ENCODE data around the gene GTF3A.

GTF3A gene

DNA sequence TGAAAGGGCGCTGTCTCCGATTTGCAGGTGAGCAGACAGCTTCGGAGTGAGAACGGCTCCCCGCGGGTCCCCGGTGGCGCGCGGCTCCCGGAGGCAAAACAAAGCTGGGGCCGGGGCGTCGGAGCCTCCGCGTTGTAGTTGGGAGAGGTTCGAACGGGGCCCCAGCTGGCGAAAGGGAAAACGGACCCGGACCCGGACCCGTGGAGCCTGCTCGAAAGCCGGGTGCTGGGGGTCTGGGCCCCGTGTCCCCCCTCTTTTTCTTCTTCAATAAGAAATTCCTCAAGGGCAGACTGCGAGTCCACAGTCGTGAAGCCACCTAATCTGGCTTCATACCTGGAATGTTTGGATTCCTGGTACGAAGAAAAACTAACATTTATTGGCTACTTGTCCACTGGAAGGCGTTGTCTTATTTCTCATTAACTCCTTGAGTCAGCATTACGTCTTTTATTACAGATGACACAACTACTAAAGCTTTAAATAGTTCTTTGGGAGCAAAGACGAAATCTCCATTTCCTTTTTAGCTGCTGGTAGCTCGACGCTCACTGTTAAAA is 26.6 kb downstream of the GTF3A start:
- DNase-seq (no peak), ATAC-seq (no peak)
- Mint-ChIP-seq H3K4me3 (peak overlapping the region; percentile 80 to 92), H3K9me3 (no peaks in the 10 kb centered on the region), H3K27me3 (no peaks in the 10 kb centered on the region), H3K27ac (peak overlapping the region; percentile 93 to 96), H3K4me1 (peaks cover 53% of the 10 kb centered on the region)

DNA sequence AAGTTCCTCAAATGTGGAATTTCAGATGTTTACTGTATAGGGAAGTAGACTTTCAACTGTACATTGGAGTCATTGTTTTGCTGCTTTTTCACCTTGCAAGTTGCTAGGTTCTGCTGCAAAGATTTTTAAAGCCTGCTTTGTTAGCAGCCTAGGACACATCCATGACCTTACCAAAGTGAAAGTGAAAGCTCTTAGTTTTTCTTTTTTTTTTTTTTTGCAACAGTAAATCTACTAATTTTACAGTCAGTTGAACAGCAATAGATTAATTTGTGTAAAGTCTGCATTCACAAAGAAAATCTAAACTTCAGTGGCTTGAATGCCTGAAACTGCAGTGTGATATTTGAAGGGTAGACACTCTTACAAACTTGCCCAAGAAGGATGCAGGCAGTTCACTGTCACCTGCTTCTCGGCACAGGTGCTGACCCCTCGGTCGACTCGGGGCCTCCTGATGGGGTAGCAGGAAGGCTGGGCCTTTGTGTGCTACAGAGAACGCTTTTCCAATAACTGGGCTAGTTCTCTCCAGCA is 31.0 kb downstream of the GTF3A start:
- no peaks in the 10 kb centered on the region for H3K27me3 Mint-ChIP-seq
- peaks cover 24% of the 10 kb centered on the region for H3K4me1 Mint-ChIP-seq
- H3K4me3 Mint-ChIP-seq: peak overlapping the region; percentile 95 to 99
- no peaks in the 10 kb centered on the region for H3K9me3 Mint-ChIP-seq
- H3K27ac Mint-ChIP-seq: peak overlapping the region; percentile 98 to 100
- ATAC-seq: peak; percentile 58
- DNase-seq: peak in 1 of 2 donors; percentile 37

DNA sequence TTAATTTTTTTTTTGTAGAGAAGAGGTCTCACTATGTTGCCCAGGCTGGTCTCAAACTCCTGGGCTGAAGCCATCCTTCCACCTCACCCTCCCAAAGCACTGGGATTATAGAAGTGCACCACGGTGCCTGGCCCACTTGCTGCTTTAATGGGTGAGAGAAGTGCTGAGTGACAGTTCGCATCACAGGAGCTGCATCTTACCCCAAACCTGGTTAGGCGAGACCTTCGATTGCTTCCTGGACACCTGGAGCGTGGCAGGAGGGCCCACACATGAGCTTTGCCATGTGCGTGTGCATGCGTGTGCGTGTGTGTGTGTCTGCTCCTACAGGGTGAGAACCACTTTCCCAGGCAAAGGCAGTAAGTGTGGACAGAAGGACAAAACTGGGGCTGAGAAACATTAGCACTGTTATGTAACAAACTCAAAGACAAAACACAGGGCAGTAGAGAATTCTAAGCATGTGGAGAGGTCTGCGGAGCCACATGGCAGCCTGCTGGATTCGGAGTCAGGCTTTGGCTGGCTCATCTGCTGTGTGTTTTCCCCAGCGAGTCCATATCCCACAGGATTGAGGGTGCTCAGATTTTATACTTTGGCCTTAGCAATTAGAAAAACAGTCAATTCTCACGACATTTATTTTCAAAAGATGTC is 37.6 kb downstream of the GTF3A start:
- H3K27me3 Mint-ChIP-seq: no peaks in the 10 kb centered on the region
- ATAC-seq (no peak), DNase-seq (no peak)
- H3K9me3 Mint-ChIP-seq: no peaks in the 10 kb centered on the region
- H3K27ac Mint-ChIP-seq: no peak overlapping the region
- no peak overlapping the region for H3K4me3 Mint-ChIP-seq
- no peaks in the 10 kb centered on the region for H3K4me1 Mint-ChIP-seq

DNA sequence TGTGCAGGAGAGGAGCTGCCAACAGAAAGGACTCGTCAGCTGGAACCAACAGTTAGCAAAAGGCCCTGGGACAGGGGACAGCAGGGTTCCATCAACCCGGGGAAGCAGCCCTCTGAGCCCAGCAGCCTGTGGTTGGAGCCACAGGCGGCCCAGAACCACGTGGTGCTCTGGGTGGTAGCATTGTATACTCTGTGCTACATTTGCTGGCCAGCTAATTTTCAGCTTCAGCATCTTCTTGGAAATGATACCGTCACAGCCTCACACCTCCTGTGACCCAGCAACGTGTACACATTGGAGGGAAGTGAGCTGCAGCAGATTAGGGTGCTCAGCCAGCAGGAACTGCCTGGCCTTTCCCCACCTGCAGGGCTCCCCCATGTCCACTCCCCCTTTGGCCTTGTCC is 39.1 kb downstream of the GTF3A start:
- H3K27ac Mint-ChIP-seq: no peak overlapping the region
- DNase-seq (no peak), ATAC-seq (no peak)
- H3K27me3 Mint-ChIP-seq: no peaks in the 10 kb centered on the region
- H3K4me1 Mint-ChIP-seq: no peaks in the 10 kb centered on the region
- H3K4me3 Mint-ChIP-seq: no peak overlapping the region
- no peaks in the 10 kb centered on the region for H3K9me3 Mint-ChIP-seq

DNA sequence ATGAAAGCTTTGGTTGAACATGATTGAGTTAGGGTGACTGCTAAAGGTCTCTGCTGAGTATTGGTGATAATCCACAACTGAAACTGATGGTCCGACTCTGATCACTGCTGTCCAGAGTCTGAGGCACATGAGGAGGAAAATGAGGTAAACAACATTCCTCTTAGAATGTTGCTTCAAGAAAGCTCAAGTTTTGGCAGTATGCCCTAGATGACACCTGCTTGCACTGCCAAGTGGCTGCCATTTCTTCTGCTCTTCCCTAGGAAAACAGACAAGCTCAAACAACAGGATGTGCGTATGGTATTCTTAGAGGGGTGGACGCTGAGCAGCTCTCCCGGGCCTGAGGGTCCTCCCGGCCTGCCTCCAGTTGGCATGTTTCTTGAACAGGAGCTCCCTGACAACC is 41.2 kb downstream of the GTF3A start:
- ATAC-seq: no peak
- Mint-ChIP-seq H3K27me3 (no peaks in the 10 kb centered on the region), H3K4me3 (no peak overlapping the region), H3K27ac (no peak overlapping the region), H3K4me1 (no peaks in the 10 kb centered on the region), H3K9me3 (no peaks in the 10 kb centered on the region)
- DNase-seq: no peak

DNA sequence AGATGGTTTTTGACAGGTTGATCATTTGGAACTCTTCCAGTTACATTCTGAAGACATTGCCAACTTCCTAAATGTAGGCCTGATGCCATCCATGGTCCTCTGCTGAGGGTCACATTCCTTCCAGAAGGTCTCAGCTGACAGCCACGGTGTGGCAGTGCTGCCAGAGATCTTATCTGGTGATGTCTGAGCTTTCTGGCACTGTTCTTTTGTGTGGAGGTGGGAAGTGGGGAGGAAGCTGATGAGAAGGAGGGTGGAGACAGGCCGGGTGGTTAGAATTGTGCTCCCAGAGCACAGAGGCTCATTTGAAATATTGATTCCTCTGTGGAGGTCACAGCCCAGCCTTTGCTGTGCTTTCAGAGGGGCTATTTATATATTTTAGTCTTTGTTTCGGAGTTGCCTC is 42.1 kb downstream of the GTF3A start:
- Mint-ChIP-seq H3K27ac (peak overlapping the region in 1 of 2 donors; percentile 84), H3K9me3 (no peaks in the 10 kb centered on the region), H3K4me3 (no peak overlapping the region), H3K4me1 (no peaks in the 10 kb centered on the region), H3K27me3 (no peaks in the 10 kb centered on the region)
- ATAC-seq (no peak), DNase-seq (no peak)

DNA sequence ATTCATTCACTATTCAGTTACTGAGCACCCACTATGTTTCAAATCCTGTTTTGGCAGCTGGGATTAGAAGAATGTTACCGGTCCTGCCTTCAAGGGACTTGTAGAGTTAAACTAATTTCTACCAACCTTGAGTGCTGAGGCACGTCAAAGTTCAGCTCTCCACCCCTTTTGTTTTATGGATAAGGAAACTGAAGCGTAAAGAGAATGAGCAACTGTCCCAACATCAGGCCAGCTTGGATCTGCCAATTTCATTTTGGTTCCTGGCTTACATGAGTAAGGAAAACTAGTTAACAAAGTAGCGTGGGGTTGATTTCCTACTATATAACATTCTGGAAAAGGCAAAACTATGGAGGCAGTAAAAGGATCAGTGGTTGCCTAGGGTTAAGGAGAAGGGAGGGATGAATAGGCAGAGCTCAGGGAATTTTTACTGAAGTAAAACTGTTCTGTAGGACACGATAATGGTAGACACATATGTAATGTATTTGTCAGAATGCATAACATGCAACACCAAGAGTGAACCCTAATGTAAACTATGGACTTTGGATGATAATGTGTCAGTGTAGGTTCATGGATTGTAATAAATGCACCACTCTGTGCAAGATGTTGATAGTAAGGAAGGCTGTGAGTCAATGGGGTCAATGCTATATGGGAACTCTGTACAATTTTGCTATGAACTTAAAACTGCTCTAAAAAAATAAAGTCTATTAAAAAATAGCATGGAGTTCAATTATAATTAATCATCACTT is 45.8 kb downstream of the GTF3A start:
- H3K9me3 Mint-ChIP-seq: no peaks in the 10 kb centered on the region
- DNase-seq: no peak
- H3K4me1 Mint-ChIP-seq: no peaks in the 10 kb centered on the region
- H3K27me3 Mint-ChIP-seq: no peaks in the 10 kb centered on the region
- ATAC-seq: no peak
- H3K27ac Mint-ChIP-seq: no peak overlapping the region
- H3K4me3 Mint-ChIP-seq: no peak overlapping the region

DNA sequence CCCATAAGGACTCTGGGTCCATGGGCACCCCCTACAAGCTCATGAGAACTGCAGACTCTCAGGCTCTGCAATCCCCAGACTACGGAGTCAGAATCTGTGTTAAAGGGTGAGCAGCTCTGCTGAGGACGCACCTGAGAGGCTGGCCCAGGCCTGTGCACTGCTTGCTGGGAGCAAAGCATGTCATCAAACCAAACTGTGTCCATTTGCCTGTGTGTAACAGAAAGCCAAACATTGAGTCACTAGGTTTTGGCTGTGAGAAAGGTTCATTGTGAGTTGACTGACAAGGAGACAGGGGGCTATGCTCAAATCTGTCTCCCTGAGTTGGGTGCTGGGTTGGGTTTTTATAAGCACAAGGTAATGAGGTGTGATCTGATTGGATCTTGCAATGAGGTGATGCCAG is 48.0 kb downstream of the GTF3A start:
- ATAC-seq (no peak), DNase-seq (no peak)
- Mint-ChIP-seq H3K4me3 (no peak overlapping the region), H3K27me3 (no peaks in the 10 kb centered on the region), H3K4me1 (peaks cover 6% of the 10 kb centered on the region), H3K9me3 (no peaks in the 10 kb centered on the region), H3K27ac (no peak overlapping the region)

DNA sequence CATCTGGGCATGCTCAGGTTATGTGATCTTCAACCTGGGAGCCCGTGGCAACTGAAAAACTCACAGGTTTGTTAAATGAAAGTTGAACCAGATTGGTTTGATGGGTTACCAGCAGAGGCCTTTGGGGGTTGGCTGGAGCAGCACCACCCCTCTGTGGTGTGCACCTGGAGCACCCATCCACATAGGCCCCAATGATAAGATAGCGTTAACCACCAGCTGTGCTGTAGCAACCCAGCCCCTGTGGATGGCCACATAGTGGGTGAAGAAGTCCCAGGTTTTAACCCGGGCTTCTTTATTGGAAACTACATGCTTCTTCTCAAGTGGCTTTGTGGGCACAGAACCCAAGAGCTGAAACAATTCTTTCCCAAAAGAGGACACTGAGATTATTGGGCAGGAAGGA is 48.5 kb downstream of the GTF3A start:
- Mint-ChIP-seq H3K27ac (no peak overlapping the region), H3K9me3 (no peaks in the 10 kb centered on the region), H3K27me3 (no peaks in the 10 kb centered on the region), H3K4me1 (peaks cover 7% of the 10 kb centered on the region), H3K4me3 (no peak overlapping the region)
- no peak for ATAC-seq
- no peak for DNase-seq

DNA sequence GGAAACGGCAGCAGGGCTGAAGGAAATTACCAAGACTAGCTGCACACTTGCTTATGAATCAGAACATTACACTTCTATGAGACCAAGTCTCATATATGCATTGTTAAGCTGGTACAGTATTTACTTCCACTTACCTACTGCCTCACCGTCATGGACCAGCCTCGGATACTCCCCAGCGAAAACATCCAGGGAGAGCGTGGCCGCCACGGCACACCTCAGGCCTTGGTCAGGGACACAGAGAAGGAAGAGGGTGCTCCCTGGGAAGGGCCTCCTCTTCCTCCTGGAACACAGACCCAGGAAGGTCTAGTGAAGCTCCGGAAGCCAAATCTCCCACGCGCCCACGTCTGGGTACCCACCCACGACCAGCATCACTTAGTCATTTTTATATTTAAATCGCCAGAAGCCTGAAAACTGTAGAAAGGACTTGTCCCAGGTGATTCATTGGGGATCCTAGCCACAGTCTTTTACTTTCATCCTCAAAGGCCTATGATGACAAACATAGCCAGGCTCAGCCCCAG is 50.4 kb downstream of the GTF3A start:
- no peak for ATAC-seq
- Mint-ChIP-seq H3K9me3 (no peaks in the 10 kb centered on the region), H3K27ac (no peak overlapping the region), H3K27me3 (no peaks in the 10 kb centered on the region), H3K4me3 (no peak overlapping the region), H3K4me1 (peaks cover 7% of the 10 kb centered on the region)
- DNase-seq: no peak

DNA sequence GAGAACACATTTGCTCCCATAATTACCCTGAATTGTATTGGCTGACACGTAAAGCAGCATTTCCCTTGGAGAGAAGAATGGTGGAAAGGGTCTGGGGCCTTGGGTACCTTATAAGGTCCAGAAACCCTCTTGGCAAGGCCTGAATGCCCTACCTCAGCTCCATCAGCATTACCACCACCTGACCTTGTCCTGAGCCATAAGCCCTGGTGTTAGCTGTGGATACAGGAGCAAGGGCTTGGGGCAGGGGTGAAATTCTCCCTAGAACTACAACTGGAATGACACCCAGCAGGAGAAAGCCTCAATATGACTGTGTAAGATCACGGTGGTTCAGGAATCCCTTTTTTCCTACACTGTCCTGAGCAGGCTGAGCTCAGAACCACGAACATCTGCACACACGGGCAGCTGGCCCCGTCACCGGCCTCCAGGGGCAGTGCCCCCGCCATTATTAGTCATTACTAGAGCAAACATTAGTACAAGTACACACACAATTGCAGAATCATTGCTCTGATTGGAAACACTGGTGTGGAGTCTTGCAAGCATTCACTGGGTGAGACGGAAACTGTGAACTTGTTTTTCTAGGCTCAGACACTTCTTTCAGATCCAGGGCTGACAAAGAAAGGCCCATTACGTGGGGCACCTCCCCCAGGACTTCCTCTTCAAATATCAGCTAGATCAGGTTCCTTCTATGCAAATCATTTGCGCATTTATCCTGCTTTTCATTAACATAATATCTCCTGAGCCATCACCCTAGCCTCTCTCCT is 52.7 kb downstream of the GTF3A start:
- Mint-ChIP-seq H3K4me1 (peaks cover 7% of the 10 kb centered on the region), H3K27ac (peak overlapping the region in 1 of 2 donors; percentile 88), H3K9me3 (no peaks in the 10 kb centered on the region), H3K4me3 (no peak overlapping the region), H3K27me3 (no peaks in the 10 kb centered on the region)
- ATAC-seq (no peak), DNase-seq (no peak)

DNA sequence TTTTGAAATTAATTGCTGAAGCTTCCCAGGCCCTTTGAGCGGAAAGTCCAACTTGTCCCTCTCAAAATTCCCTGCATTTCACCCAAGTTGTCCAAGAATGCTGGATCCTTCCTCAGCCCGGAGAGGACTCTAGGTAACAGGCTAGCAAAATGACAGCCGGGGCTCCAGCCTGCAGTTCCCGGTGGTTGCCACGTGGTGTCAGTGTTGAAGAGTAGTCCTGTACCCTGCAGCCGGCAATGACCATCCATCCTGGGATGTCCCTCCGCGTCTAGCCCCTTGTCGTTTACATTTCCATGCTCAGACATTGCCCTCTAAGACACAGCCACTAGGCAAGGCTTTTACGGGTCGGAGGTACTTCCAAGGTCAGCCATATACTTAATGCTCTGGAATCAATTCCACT is 57.3 kb downstream of the GTF3A start:
- Mint-ChIP-seq H3K27ac (no peak overlapping the region), H3K27me3 (no peaks in the 10 kb centered on the region), H3K4me1 (peaks cover 15% of the 10 kb centered on the region), H3K4me3 (no peak overlapping the region), H3K9me3 (no peaks in the 10 kb centered on the region)
- DNase-seq (peak; percentile 27 to 37), ATAC-seq (no peak)

DNA sequence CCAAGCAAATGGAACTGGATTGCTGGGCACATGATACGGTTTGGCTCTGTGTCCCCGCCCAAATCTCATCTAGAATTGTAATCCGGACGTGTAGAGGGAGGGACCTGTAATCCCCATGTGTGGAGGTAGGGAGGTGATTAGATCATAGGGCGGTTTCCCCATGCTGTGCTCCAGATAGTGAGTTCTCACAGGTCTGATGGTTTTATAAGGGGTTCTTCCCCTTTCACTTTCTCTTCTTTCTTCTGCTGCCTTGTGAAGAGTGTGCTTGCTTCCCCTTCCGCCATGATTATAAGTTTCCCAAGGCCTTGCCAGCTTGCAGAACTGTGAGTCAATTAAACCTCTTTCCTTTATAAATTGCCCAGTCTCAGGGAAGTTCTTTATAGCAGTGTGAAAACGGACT is 58.6 kb downstream of the GTF3A start:
- H3K9me3 Mint-ChIP-seq: no peaks in the 10 kb centered on the region
- no peak overlapping the region for H3K27ac Mint-ChIP-seq
- H3K27me3 Mint-ChIP-seq: no peaks in the 10 kb centered on the region
- no peak for DNase-seq
- ATAC-seq: no peak
- H3K4me3 Mint-ChIP-seq: no peak overlapping the region
- H3K4me1 Mint-ChIP-seq: peaks cover 8% of the 10 kb centered on the region

DNA sequence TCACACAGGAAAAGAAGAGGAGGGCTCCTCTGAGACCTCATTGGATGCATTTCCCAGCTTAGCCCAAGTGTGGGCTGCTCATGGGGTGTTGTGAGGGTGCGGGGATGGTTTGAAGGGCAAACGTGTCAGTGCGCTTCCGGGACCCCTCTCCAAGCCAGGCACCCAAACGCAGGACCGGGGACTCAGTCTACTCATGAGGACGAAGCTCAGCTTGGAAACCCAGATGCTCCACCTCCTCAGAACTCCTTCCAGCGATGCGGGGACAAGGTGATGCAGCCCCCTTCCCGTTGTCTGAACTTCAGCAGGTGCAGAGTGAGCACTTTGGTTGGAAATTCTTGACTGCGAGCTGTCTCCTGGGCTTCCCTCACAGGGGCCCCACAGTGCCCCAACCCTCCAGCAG is 59.0 kb downstream of the GTF3A start:
- DNase-seq (no peak), ATAC-seq (no peak)
- Mint-ChIP-seq H3K27me3 (no peaks in the 10 kb centered on the region), H3K4me1 (peaks cover 8% of the 10 kb centered on the region), H3K4me3 (no peak overlapping the region), H3K27ac (no peak overlapping the region), H3K9me3 (no peaks in the 10 kb centered on the region)

Data from stimulated activated naive CD8-positive, alpha-beta T cell treated with anti-CD3 and anti-CD28 coated beads, Interleukin-15, amount 100 ng/mL, for 72 hours (primary cell).